ENCODE measurements around the gene DAND5. TPM values are rescaled to one million over a fixed set of nuclear protein-coding genes. Genes with fewer than 3 reads are reported as not detected.

DAND5 gene
- total and polyA plus RNA-seq, 9 of the 15 experiments (the other 6 are each of a cell fraction or from before 2014, with no cell fraction given) = 0.22 to 0.83 (median 0.60) TPM

DNA sequence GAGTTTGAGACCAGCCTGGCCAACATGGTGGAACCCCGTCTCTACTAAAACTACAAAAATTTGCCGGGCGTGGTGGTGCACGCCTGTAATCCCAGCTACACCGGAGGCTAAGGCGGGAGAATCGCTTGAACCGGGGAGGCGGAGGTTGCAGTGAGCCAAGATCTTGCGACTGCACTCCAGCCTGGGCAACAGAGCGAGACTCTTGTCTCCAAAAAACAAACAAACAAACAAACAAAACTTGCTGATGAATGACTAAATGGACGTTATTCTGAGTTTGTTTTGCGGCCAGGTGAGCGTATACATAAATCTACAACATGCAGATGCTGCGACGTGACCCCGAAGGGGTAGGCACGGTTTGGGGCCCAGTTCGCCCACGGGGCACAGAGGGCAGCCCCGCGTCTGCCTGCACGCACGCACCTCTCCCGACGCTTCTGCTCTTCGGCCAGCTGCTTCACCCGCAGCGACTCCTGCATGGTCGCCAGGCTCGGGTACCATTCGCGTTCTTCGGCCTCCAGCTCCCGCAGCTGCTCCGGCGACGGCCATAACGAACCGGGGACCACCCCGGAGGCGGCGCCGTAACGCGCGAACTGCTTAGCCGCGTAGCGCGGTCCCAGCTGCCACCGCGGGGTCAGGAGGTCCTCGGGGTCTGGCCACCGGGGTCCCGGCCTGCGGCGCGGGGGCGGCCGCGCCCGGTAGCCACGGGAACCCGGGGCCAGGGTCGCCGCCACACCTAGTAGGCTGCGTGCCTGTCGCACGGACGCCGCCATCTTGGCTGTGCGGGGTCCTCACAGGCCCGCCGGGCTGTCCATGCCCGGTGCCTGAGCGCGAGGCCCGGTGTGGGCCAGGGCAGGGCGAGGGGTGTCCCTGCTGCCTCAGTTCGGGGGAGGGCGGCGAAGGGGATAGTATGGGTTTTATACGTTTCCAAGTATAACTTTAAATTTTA, 12.7 kb upstream of the DAND5 start, which contains the start of gene GADD45GIP1 (continued):
- no peak for TF ChIP-seq BCLAF1 (IDR thresholded peaks at IDR 0.05; ENCODE audit: borderline replicate concordance in 1 of 2, control insufficient read depth in 1 of 2, low read depth in 2 of 2, low read length in 1 of 2)
- TF ChIP-seq TRIM28 (IDR thresholded peaks at IDR 0.05) = no peak
- TF ChIP-seq, protein P1, sequence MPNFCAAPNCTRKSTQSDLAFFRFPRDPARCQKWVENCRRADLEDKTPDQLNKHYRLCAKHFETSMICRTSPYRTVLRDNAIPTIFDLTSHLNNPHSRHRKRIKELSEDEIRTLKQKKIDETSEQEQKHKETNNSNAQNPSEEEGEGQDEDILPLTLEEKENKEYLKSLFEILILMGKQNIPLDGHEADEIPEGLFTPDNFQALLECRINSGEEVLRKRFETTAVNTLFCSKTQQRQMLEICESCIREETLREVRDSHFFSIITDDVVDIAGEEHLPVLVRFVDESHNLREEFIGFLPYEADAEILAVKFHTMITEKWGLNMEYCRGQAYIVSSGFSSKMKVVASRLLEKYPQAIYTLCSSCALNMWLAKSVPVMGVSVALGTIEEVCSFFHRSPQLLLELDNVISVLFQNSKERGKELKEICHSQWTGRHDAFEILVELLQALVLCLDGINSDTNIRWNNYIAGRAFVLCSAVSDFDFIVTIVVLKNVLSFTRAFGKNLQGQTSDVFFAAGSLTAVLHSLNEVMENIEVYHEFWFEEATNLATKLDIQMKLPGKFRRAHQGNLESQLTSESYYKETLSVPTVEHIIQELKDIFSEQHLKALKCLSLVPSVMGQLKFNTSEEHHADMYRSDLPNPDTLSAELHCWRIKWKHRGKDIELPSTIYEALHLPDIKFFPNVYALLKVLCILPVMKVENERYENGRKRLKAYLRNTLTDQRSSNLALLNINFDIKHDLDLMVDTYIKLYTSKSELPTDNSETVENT (CRISPR knock-in tag; IDR thresholded peaks at IDR 0.05) = peak; percentile 59
- TF ChIP-seq, protein P2, sequence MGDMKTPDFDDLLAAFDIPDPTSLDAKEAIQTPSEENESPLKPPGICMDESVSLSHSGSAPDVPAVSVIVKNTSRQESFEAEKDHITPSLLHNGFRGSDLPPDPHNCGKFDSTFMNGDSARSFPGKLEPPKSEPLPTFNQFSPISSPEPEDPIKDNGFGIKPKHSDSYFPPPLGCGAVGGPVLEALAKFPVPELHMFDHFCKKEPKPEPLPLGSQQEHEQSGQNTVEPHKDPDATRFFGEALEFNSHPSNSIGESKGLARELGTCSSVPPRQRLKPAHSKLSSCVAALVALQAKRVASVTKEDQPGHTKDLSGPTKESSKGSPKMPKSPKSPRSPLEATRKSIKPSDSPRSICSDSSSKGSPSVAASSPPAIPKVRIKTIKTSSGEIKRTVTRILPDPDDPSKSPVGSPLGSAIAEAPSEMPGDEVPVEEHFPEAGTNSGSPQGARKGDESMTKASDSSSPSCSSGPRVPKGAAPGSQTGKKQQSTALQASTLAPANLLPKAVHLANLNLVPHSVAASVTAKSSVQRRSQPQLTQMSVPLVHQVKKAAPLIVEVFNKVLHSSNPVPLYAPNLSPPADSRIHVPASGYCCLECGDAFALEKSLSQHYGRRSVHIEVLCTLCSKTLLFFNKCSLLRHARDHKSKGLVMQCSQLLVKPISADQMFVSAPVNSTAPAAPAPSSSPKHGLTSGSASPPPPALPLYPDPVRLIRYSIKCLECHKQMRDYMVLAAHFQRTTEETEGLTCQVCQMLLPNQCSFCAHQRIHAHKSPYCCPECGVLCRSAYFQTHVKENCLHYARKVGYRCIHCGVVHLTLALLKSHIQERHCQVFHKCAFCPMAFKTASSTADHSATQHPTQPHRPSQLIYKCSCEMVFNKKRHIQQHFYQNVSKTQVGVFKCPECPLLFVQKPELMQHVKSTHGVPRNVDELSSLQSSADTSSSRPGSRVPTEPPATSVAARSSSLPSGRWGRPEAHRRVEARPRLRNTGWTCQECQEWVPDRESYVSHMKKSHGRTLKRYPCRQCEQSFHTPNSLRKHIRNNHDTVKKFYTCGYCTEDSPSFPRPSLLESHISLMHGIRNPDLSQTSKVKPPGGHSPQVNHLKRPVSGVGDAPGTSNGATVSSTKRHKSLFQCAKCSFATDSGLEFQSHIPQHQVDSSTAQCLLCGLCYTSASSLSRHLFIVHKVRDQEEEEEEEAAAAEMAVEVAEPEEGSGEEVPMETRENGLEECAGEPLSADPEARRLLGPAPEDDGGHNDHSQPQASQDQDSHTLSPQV (IDR thresholded peaks at IDR 0.05) = peak; percentile 72
- no peak for TF ChIP-seq ELF2 (CRISPR knock-in tag; IDR thresholded peaks at IDR 0.05)
- TF ChIP-seq NR2C2 (CRISPR knock-in tag; IDR thresholded peaks at IDR 0.05) = no peak
- TF ChIP-seq NR2C2 (tag; IDR thresholded peaks at IDR 0.05) = peak; percentile 64
- TF ChIP-seq BRD4 (IDR thresholded peaks at IDR 0.05) = no peak; the same call in none of the 2 replicates
- TF ChIP-seq, protein P3, sequence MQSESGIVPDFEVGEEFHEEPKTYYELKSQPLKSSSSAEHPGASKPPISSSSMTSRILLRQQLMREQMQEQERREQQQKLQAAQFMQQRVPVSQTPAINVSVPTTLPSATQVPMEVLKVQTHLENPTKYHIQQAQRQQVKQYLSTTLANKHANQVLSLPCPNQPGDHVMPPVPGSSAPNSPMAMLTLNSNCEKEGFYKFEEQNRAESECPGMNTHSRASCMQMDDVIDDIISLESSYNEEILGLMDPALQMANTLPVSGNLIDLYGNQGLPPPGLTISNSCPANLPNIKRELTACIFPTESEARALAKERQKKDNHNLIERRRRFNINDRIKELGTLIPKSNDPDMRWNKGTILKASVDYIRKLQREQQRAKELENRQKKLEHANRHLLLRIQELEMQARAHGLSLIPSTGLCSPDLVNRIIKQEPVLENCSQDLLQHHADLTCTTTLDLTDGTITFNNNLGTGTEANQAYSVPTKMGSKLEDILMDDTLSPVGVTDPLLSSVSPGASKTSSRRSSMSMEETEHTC (IDR thresholded peaks at IDR 0.05) = 0 out of 2 replicates have a peak, but pooled peaks have one; percentile 14
- TF ChIP-seq CBX1 (IDR thresholded peaks at IDR 0.05; ENCODE audit: low read depth) = no peak; the same call in 1 of the 2 replicates
- TF ChIP-seq EGR1 (conservative IDR thresholded peaks at IDR 0.05) = peak; percentile 19; the same call in 1 of the 2 replicates
- TF ChIP-seq, protein P4, sequence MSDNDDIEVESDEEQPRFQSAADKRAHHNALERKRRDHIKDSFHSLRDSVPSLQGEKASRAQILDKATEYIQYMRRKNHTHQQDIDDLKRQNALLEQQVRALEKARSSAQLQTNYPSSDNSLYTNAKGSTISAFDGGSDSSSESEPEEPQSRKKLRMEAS (CRISPR knock-in tag; IDR thresholded peaks at IDR 0.05) = peak; percentile 80
- TF ChIP-seq MAFG (tag; conservative IDR thresholded peaks at IDR 0.05) = no peak
- TF ChIP-seq NFXL1 (CRISPR knock-in tag; IDR thresholded peaks at IDR 0.05) = no peak
- TF ChIP-seq IRF2 (CRISPR knock-in tag; IDR thresholded peaks at IDR 0.05) = no peak

Data from K562 (cell line).